ENCODE results near the gene SSH2. TPM values are rescaled to one million over a fixed set of nuclear protein-coding genes. Genes with fewer than 3 reads are reported as not detected.
"Not testable (repeated sequence)": the region's sequence is repeated elsewhere in the genome, so short reads cannot be mapped to it uniquely, and the experiment has no call there.

Gene SSH2
- total RNA-seq, 1 donor: 77.5 TPM

GRCh38 chr17:29667969-29668368 is 262.1 kb downstream of the SSH2 start:
- Histone ChIP-seq H3K4me3 (ENCODE audit: low read length) (no peak overlapping the region), H3K4me1 (ENCODE audit: insufficient read depth, low read length) (peaks cover 22% of the 10 kb centered on the region), H3K9me3 (ENCODE audit: low read depth, low read length) (no peaks in the 10 kb centered on the region), H3K27me3 (ENCODE audit: insufficient read depth, low read length) (no peaks in the 10 kb centered on the region)

GRCh38 chr17:29665481-29665810 is 264.6 kb downstream of the SSH2 start:
- Histone ChIP-seq H3K27me3 (ENCODE audit: insufficient read depth, low read length) (no peaks in the 10 kb centered on the region), H3K9me3 (ENCODE audit: low read depth, low read length) (no peaks in the 10 kb centered on the region), H3K4me3 (ENCODE audit: low read length) (no peak overlapping the region), H3K4me1 (ENCODE audit: insufficient read depth, low read length) (peaks cover 25% of the 10 kb centered on the region)

GRCh38 chr17:29664743-29665480 is 265.1 kb downstream of the SSH2 start:
- Histone ChIP-seq H3K9me3 (ENCODE audit: low read depth, low read length) (no peaks in the 10 kb centered on the region), H3K4me3 (ENCODE audit: low read length) (no peak overlapping the region)

GRCh38 chr17:29663155-29663554 is 266.9 kb downstream of the SSH2 start:
- Histone ChIP-seq H3K9me3 (ENCODE audit: low read depth, low read length) (no peaks in the 10 kb centered on the region), H3K4me3 (ENCODE audit: low read length) (no peak overlapping the region), H3K4me1 (ENCODE audit: insufficient read depth, low read length) (peaks cover 25% of the 10 kb centered on the region), H3K27me3 (ENCODE audit: insufficient read depth, low read length) (no peaks in the 10 kb centered on the region)

More at GRCh38 chr17:29664743-29665480, 265.1 kb downstream of the SSH2 start:
- H3K4me1 ChIP-seq (ENCODE audit: insufficient read depth, low read length): peaks cover 25% of the 10 kb centered on the region
- H3K27me3 ChIP-seq (ENCODE audit: insufficient read depth, low read length): no peaks in the 10 kb centered on the region

- Histone ChIP-seq H3K9me3 (ENCODE audit: low read depth, low read length) (no peaks in the 10 kb centered on the region), H3K4me1 (ENCODE audit: insufficient read depth, low read length) (peaks cover 25% of the 10 kb centered on the region), H3K27me3 (ENCODE audit: insufficient read depth, low read length) (no peaks in the 10 kb centered on the region), H3K4me3 (ENCODE audit: low read length) (no peak overlapping the region)
Measured at GRCh38 chr17:29661213-29661612, 268.8 kb downstream of the SSH2 start.

- no peaks in the 10 kb centered on the region for H3K9me3 ChIP-seq (ENCODE audit: low read depth, low read length)
- no peaks in the 10 kb centered on the region for H3K27me3 ChIP-seq (ENCODE audit: insufficient read depth, low read length)
- peaks cover 6% of the 10 kb centered on the region for H3K4me1 ChIP-seq (ENCODE audit: insufficient read depth, low read length)
- no peak overlapping the region for H3K4me3 ChIP-seq (ENCODE audit: low read length)
Measured at GRCh38 chr17:29659155-29659554, 270.9 kb downstream of the SSH2 start.

GRCh38 chr17:29655323-29655722 is 274.7 kb downstream of the SSH2 start:
- no peaks in the 10 kb centered on the region for H3K27me3 ChIP-seq (ENCODE audit: insufficient read depth, low read length)
- H3K4me1 ChIP-seq (ENCODE audit: insufficient read depth, low read length): no peaks in the 10 kb centered on the region
- no peaks in the 10 kb centered on the region for H3K9me3 ChIP-seq (ENCODE audit: low read depth, low read length)
- no peak overlapping the region for H3K4me3 ChIP-seq (ENCODE audit: low read length)

GRCh38 chr17:29653995-29654714 is 275.9 kb downstream of the SSH2 start:
- Histone ChIP-seq H3K4me3 (ENCODE audit: low read length) (no peak overlapping the region), H3K9me3 (ENCODE audit: low read depth, low read length) (no peaks in the 10 kb centered on the region), H3K27me3 (ENCODE audit: insufficient read depth, low read length) (no peaks in the 10 kb centered on the region), H3K4me1 (ENCODE audit: insufficient read depth, low read length) (no peaks in the 10 kb centered on the region)

- H3K9me3 ChIP-seq (ENCODE audit: low read depth, low read length): no peaks in the 10 kb centered on the region
- H3K4me3 ChIP-seq (ENCODE audit: low read length): no peak overlapping the region
- no peaks in the 10 kb centered on the region for H3K4me1 ChIP-seq (ENCODE audit: insufficient read depth, low read length)
- H3K27me3 ChIP-seq (ENCODE audit: insufficient read depth, low read length): no peaks in the 10 kb centered on the region
Measured at GRCh38 chr17:29652976-29653375, 277.1 kb downstream of the SSH2 start.

GRCh38 chr17:29651913-29652312 is 278.1 kb downstream of the SSH2 start:
- not testable (repeated sequence) for H3K27me3 ChIP-seq (ENCODE audit: insufficient read depth, low read length); H3K4me1 ChIP-seq (ENCODE audit: insufficient read depth, low read length); H3K9me3 ChIP-seq (ENCODE audit: low read depth, low read length); H3K4me3 ChIP-seq (ENCODE audit: low read length)

- no peaks in the 10 kb centered on the region for H3K27me3 ChIP-seq (ENCODE audit: insufficient read depth, low read length)
- H3K4me3 ChIP-seq (ENCODE audit: low read length): no peak overlapping the region
- H3K9me3 ChIP-seq (ENCODE audit: low read depth, low read length): no peaks in the 10 kb centered on the region
- H3K4me1 ChIP-seq (ENCODE audit: insufficient read depth, low read length): no peaks in the 10 kb centered on the region
Measured at GRCh38 chr17:29650396-29650795, 279.6 kb downstream of the SSH2 start.

- Histone ChIP-seq H3K4me1 (ENCODE audit: insufficient read depth, low read length) (no peaks in the 10 kb centered on the region), H3K9me3 (ENCODE audit: low read depth, low read length) (no peaks in the 10 kb centered on the region), H3K4me3 (ENCODE audit: low read length) (no peak overlapping the region), H3K27me3 (ENCODE audit: insufficient read depth, low read length) (no peaks in the 10 kb centered on the region)
Measured at GRCh38 chr17:29649359-29649758, 280.7 kb downstream of the SSH2 start.

- no peak overlapping the region for H3K4me3 ChIP-seq (ENCODE audit: low read length)
- no peaks in the 10 kb centered on the region for H3K4me1 ChIP-seq (ENCODE audit: insufficient read depth, low read length)
- no peaks in the 10 kb centered on the region for H3K9me3 ChIP-seq (ENCODE audit: low read depth, low read length)
- no peaks in the 10 kb centered on the region for H3K27me3 ChIP-seq (ENCODE audit: insufficient read depth, low read length)
Measured at GRCh38 chr17:29648005-29648404, 282.0 kb downstream of the SSH2 start.

GRCh38 chr17:29645515-29646051 is 284.4 kb downstream of the SSH2 start:
- no peaks in the 10 kb centered on the region for H3K27me3 ChIP-seq (ENCODE audit: insufficient read depth, low read length)
- no peaks in the 10 kb centered on the region for H3K9me3 ChIP-seq (ENCODE audit: low read depth, low read length)
- peaks cover 4% of the 10 kb centered on the region for H3K4me1 ChIP-seq (ENCODE audit: insufficient read depth, low read length)

GRCh38 chr17:29643817-29644160 is 286.2 kb downstream of the SSH2 start:
- Histone ChIP-seq H3K4me1 (ENCODE audit: insufficient read depth, low read length) (peaks cover 18% of the 10 kb centered on the region), H3K4me3 (ENCODE audit: low read length) (no peak overlapping the region), H3K27me3 (ENCODE audit: insufficient read depth, low read length) (no peaks in the 10 kb centered on the region), H3K9me3 (ENCODE audit: low read depth, low read length) (no peaks in the 10 kb centered on the region)

More at GRCh38 chr17:29645515-29646051, 284.4 kb downstream of the SSH2 start:
- no peak overlapping the region for H3K4me3 ChIP-seq (ENCODE audit: low read length)
